Stimulated activated CD4-positive, alpha-beta T cell treated with anti-CD3 and anti-CD28 coated beads, TNF-alpha, amount 100 ng/mL, for 1 hour (primary cell): ENCODE measurements around the gene CCDC201.
"Not testable (repeated sequence)": the region's sequence is repeated elsewhere in the genome, so short reads cannot be mapped to it uniquely, and the experiment has no call there.

Experiments
- DNase-seq, 3 donors: peaks; one replicate each; pipeline ENCODE4 v3.0.0-alpha.2; 2020; ENCODE audit warnings: low read depth in 3 of 3, low spot score in 1 of 3

CCDC201 gene

GRCh38 chr7:45874408-45875131 is 1.7 kb upstream of the CCDC201 start:
- DNase-seq = no peak

DNA sequence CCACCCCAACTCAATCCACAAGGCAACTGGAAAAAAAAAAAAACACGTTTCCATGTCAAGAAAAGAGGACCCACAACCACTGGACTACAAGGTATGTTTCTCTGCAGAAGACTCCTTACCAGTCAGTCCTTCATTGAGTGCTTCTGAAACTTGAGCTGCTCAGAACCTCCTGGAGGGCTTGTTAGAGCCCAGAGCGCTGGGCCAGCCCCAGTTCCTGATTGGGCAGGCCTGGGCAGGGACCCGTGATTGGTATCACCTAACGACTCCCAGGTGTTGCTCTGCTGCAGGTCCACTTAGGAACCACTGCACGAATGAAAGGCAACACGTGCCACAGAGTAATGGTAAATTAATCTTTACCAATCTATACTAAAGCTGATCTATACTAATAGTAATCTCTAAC is 473 bp upstream of the CCDC201 start:
- DNase-seq = no peak

GRCh38 chr7:45872116-45873034 is 507 bp downstream of the CCDC201 start:
- no peak for DNase-seq

- DNase-seq = no peak
Observed at GRCh38 chr7:45869426-45869825, 3.5 kb downstream of the CCDC201 start.

- DNase-seq = no peak
Observed at GRCh38 chr7:45867471-45867870, 5.4 kb downstream of the CCDC201 start.

DNA sequence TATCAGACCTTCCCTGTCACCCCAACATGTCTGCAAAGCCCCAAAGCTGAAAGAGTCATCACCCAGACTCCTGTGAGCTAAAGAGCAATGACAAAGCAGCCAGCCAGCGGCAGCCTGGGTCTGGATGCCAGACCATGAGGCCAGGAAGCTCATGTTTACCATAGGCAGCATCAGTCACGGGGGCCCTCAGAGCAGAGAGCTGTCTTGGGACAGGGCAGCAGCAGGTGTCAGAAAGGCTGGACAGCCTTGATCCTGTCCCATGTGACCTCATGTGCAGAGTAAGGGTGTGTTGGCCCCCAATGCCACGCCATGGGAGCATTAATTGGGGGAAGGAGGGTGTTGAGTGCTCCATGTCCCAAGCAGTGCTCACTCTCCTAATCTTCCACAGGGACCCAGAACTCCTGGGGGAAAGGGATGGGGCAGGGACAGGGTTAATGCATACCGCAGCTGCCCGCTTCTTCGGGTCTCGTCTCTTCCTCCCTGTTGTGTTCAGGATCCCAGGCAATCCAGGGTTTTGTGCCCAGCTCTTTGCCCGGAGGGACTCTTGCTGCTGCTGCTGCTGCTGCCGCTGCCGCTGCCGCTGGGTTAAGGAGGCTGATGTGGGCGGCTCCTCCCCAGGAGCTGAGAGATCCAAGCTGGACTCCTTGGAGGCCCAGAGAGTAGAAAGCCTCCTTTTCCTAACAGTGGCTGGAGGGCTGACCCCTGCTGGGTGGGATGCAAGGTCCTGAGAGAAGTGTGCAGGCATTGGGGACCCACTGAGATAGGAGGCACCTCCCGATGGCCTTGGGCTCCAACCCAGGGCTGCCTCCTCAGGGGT is 7.1 kb downstream of the CCDC201 start:
- no peak for DNase-seq

DNA sequence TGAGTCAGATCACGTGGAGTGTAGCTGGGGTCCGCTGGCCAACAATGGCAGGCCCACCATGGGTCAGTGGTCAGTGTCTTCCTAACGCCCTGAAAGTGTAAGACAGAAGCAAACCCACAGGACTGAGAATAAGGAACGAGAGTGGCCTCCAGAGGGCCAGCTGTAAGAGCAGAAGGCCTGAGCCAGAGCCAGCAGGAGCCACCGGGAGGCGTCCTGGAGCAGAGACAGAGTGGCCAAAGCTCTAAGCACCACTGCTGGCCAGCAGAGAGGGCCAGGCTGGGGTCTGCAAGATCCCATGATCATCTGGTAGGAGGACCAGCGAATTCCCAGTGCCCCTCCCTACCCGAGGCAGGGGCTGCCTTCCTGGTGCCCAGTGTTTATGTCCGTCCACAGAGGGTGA is 9.2 kb downstream of the CCDC201 start:
- no peak for DNase-seq

DNA sequence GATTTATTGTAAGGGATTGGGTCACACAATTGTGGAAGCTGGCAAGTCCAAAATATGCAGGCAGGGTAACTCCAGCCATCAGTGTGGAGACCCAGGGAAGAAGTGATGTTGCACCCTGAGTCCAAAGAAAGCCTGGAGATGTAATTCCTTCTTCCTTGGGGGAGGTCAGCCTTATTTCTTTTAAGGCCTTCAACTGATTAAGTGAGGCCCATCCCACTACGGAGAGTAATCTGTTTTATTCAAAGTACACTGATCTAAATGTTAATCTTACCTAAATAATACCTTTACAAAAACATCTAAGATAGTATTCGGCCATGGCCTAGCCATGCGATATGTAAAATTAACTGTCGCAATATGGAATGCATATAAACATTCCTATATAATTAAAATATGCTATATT is 16.0 kb downstream of the CCDC201 start:
- not testable (repeated sequence) for DNase-seq

- DNase-seq = not testable (repeated sequence)
Observed at GRCh38 chr7:45855680-45856079, 17.2 kb downstream of the CCDC201 start.

- DNase-seq = not testable (repeated sequence)
Observed at GRCh38 chr7:45853491-45853890, 19.4 kb downstream of the CCDC201 start.

- DNase-seq = not testable (repeated sequence)
Observed at GRCh38 chr7:45852984-45853383, 19.9 kb downstream of the CCDC201 start.

DNA sequence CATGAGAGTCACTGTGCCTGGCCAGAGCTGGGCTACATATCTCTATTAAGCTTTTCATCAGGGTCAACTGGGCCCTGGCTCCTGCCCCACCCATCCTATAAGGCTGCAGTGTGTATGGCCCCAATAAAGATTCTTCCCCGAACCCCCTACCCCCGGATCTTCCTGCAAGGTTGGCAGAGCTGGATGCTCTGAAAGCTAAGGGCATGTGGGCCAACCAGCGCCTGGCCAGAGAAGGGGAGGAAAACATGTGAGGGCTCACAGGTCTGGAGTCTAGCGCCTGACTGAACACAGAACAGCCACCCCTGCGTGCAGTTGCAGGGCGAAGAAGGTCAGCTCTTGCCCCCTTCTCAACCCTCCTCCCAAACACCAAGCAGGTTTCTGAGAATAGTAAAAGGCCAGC is 24.1 kb downstream of the CCDC201 start:
- DNase-seq = not testable (repeated sequence)

GRCh38 chr7:45846536-45846935 is 26.3 kb downstream of the CCDC201 start:
- DNase-seq = not testable (repeated sequence)

DNA sequence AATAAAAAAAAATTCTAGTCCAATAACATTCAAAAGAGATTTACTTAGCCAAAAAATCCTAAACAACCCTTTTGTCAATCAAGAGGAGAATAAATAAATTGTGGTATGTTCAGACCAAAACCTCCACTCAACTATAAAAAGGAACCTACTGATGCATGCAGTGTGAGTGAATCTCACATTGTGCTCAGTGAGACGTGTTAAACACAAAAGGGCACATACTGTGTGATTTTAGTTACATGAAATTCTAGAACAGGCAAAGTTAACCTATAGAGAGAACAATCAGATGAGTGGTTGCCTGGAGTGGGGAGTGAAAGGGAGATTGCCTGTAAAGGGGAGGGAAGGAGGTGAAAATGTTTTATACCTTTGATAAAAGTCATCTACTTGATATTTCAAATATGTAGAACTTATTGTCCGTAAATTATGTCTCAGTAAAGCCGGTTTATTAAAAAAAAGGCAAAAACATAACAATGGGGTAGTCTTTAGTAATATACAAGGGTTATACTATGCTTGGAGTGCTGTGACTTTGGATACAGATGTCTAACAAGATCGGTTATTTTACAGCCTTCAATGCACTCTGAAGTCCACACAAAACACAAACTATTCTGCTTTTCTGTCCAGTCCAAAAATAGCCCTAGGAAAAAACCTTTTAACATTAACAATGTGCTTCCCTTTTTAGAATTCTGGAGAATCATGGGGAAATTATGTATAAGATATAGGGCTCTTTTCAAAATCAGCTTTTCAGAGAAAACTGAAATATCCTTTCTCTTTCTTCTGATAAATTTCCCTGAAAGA is 30.8 kb downstream of the CCDC201 start:
- not testable (repeated sequence) for DNase-seq

DNA sequence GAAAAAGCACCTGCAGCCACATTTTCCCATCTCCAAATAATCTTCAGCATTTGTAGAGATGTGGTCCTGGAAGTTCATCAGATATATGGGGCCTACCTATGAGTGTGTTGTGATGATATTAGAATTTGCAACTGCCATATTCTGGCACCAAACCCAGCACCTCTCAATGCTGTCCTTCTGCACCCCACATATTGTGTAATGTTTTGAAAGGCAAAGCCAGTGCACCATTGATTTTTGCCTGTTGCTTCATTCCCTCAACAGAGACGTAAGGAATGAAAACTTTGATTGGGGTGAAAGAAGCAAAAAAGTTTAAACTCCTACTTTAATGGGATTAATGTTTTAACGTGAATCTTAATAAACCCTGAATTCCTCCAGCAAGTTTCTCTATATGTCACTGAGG is 34.0 kb downstream of the CCDC201 start:
- DNase-seq = not testable (repeated sequence)

GRCh38 chr7:45832433-45833177 is 40.3 kb downstream of the CCDC201 start:
- not testable (repeated sequence) for DNase-seq

GRCh38 chr7:45829846-45830245 is 43.0 kb downstream of the CCDC201 start:
- DNase-seq = not testable (repeated sequence)

GRCh38 chr7:45827731-45828130 is 45.2 kb downstream of the CCDC201 start:
- not testable (repeated sequence) for DNase-seq

DNA sequence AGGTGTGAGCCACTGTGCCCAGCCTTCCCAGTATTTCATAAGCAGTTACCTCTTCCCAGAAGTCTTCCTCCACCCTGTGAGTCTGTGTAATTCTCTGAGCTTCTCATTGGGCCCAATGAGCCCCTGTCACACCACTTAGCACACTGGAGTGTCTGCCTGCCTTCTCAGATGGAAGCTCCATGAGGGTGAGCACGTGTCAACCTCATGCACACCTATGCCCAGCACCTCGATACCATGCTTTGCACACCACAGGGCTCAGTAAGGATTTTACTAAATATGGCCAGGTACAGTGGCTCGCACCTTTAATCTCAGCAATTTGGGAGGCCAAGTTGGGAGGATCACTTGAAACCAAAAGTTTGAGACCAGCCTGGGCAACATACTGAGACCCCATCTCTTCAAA is 46.3 kb downstream of the CCDC201 start:
- not testable (repeated sequence) for DNase-seq

DNA sequence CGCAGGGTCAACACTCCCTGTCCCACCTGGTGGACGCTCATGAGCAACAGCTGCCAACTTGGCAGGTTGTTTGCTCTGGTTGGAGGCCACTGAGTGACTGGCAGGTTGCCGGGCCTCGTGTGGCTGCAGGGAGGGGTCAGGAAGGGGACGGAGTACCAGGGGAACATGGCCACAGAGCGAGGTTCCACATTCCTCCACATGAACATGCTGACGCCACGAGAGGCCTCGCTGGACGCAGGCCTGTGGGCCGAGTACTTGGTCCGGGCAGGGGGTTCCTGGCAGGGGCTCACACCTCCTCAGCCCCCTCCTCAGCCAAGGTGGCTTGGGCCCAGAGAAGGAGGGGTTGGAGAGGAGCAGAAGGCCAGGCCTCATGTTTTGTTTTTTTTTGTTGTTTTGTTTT is 54.1 kb downstream of the CCDC201 start:
- DNase-seq = not testable (repeated sequence)
